Measurements from ENCODE around the gene AKT1. TPM values are rescaled to one million over a fixed set of nuclear protein-coding genes. Genes with fewer than 3 reads are reported as not detected.
A peak's percentile ranks its signal among the peaks of the same experiment; 100 is the strongest.

AKT1 gene
- total and polyA plus RNA-seq, 2 of the 4 experiments (the other 2 are of a cell fraction), result 193 to 221 TPM

DNA sequence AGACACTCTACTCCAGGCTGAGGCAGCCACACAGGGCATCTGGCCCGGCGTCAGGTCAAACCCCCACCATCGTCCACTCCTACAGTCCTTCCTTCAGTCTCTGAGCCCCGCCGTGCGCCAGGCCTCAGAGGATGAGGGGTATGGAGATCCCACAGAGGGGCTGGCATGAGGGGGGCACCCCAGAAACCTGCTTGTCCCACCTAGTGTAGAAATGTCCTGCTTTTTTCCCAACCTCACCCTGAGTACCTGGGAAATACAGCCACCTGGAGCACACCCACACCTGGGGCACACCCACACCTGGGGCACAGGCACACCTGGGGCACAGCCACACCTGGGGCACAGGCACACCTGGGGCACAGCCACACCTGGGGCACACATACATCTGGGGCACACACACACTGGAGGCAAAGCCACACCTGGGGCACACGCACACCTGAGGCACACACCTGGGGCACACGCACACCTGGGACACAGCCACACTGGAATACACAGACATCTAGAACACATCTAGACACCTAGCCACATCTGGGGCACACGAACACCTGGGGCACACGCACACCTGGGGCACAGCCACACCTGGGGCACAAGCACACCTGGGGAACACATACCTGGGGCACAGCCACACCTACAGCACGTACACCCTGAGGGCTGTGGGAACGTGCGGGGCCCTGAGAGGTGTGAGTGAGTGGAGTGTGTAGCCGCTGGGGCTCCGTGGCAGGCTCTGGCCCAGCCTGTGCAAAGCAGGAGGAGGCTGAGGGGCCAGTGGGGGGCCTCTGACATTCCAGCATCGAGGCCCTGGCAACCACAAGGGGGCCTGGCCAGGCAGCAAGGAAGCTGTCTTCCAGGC, 18.4 kb downstream of the AKT1 start:
- POLR2A ChIA-PET (ENCODE audit: unreplicated experiment), result no interaction called here
- Histone ChIP-seq H2AFZ (replicated peaks; ENCODE audit: low read length, poor library complexity) (peak overlapping the region; percentile 23), H3K4me3 (ENCODE audit: insufficient read depth, low read depth, low read length) (no peak overlapping the region), H3K4me1 (ENCODE audit: control insufficient read depth, insufficient read depth, low read length) (no peaks in the 10 kb centered on the region), H3K9ac (ENCODE audit: low read depth, low read length) (no peak overlapping the region), H2BK120ac (ENCODE audit: low read depth, low read length) (no peak overlapping the region), H3K23ac (ENCODE audit: low read depth, low read length) (no peak overlapping the region), H3K9me3 (ENCODE audit: control insufficient read depth, insufficient read depth, low read length) (no peaks in the 10 kb centered on the region), H3K18ac (ENCODE audit: low read depth, low read length) (no peak overlapping the region), H2BK15ac (ENCODE audit: low read depth, low read length) (no peak overlapping the region), H3K4me2 (ENCODE audit: low read depth, low read length) (no peak overlapping the region), H4K8ac (ENCODE audit: low read depth in 2 of 2, low read length in 2 of 2) (no peak overlapping the region), H3K9me1 (ENCODE audit: insufficient read depth, low read length) (no peaks in the 10 kb centered on the region), H4K91ac (ENCODE audit: insufficient read depth, low read depth, low read length) (no peak overlapping the region), H3K56ac (ENCODE audit: extremely low read depth, insufficient read depth, low read length) (no peak overlapping the region), H2BK5ac (ENCODE audit: low read depth, low read length, poor library complexity, severe bottlenecking) (no peak overlapping the region), H3K27me3 (ENCODE audit: control insufficient read depth, insufficient read depth, low read length) (no peaks in the 10 kb centered on the region), H3K36me3 (ENCODE audit: control insufficient read depth, insufficient read depth, low read length) (peaks cover 57% of the 10 kb centered on the region), H4K20me1 (ENCODE audit: insufficient read depth, low read length) (peaks cover 50% of the 10 kb centered on the region), H2BK20ac (ENCODE audit: low read depth, low read length) (no peak overlapping the region), H2AK5ac (ENCODE audit: low read depth, low read length) (no peak overlapping the region), H4K5ac (ENCODE audit: low read depth, low read length) (no peak overlapping the region), H3K27ac (ENCODE audit: insufficient read depth, low read length) (no peak overlapping the region), H3K4ac (ENCODE audit: low read depth, low read length) (no peak overlapping the region), H3K14ac (replicated peaks; ENCODE audit: low read depth, low read length) (no peak overlapping the region), H2AK9ac (replicated peaks; ENCODE audit: low read depth, low read length, poor library complexity) (peak overlapping the region; percentile 55), H3K79me1 (ENCODE audit: low read depth in 1 of 2, low read length in 2 of 2) (peaks cover 8 to 39% of the 10 kb centered on the region in 2 experiments)
- 50% methylated on average over 2 of the region's 16 CpGs; no CpG with 5 or more reads in 1 of the 2 experiments for WGBS, 2 experiments (ENCODE audit: extremely low coverage in 2 of 2, insufficient read length in 1 of 2)
- BruUV-seq (replicated peaks), result no TSS peak
- CTCF ChIA-PET, result no interaction called here
- no peak for DNase-seq
- dilution Hi-C loops (cut with HindIII; ENCODE audit: low sequenced_read_pairs, unreplicated experiment), result no loop called here
- TF ChIP-seq, protein P1, sequence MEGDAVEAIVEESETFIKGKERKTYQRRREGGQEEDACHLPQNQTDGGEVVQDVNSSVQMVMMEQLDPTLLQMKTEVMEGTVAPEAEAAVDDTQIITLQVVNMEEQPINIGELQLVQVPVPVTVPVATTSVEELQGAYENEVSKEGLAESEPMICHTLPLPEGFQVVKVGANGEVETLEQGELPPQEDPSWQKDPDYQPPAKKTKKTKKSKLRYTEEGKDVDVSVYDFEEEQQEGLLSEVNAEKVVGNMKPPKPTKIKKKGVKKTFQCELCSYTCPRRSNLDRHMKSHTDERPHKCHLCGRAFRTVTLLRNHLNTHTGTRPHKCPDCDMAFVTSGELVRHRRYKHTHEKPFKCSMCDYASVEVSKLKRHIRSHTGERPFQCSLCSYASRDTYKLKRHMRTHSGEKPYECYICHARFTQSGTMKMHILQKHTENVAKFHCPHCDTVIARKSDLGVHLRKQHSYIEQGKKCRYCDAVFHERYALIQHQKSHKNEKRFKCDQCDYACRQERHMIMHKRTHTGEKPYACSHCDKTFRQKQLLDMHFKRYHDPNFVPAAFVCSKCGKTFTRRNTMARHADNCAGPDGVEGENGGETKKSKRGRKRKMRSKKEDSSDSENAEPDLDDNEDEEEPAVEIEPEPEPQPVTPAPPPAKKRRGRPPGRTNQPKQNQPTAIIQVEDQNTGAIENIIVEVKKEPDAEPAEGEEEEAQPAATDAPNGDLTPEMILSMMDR (conservative IDR thresholded peaks at IDR 0.05; ENCODE audit: low read depth, low read length), result 0 out of 2 replicates have a peak, but pooled peaks have one; percentile 6
- TF ChIP-seq MXI1 (IDR thresholded peaks at IDR 0.05; ENCODE audit: borderline replicate concordance, low read depth, low read length) (no peak), FOS (IDR thresholded peaks at IDR 0.05; ENCODE audit: low read depth, low read length) (no peak), RAD21 (IDR thresholded peaks at IDR 0.05; ENCODE audit: low read length) (no peak)
- no peak for ATAC-seq (ENCODE audit: low read depth)
- in situ Hi-C loops (cut with MboI; ENCODE audit: low sequenced_read_pairs), result no loop called here
- intact Hi-C loops (cut with micrococcal nuclease), result no loop called here
